Type B pancreatic cell (in vitro differentiated cells): Measurements from ENCODE around the gene LTF. TPM values are rescaled to one million over a fixed set of nuclear protein-coding genes. Genes with fewer than 3 reads are reported as not detected.

ENCODE experiments used
- DNase-seq: peaks from one replicate; pipeline ENCODE4 v3.0.0; 2021; ENCODE audit warnings: mixed read lengths; ENCODE audit not compliant: unreplicated experiment; ENCODE audit errors: extremely low spot score
- H3K27ac Mint-ChIP-seq: 2 replicates; pipeline ENCODE4 v1.8.0; 2021; ENCODE audit warnings: mild to moderate bottlenecking, mixed read lengths
- H3K27me3 Mint-ChIP-seq: 2 replicates; pipeline ENCODE4 v1.8.0; 2021; ENCODE audit warnings: mixed read lengths
- H3K36me3 Mint-ChIP-seq: 2 replicates; pipeline ENCODE4 v1.8.0; 2021; ENCODE audit warnings: mixed read lengths
- H3K4me1 Mint-ChIP-seq: one replicate; pipeline ENCODE4 v1.8.0; 2021; ENCODE audit warnings: mixed read lengths; ENCODE audit not compliant: unreplicated experiment
- H3K4me3 Mint-ChIP-seq: 2 replicates; pipeline ENCODE4 v1.8.0; 2021; ENCODE audit warnings: mild to moderate bottlenecking, mixed read lengths
- H3K9me3 Mint-ChIP-seq: 2 replicates; pipeline ENCODE4 v1.8.0; 2021; ENCODE audit warnings: mixed read lengths
- total RNA-seq: library from RNA; stranded (reverse); gene quantifications from 2 replicates; pipeline ENCODE4 v1.2.1, GENCODE V29; 2021; ENCODE audit warnings: low replicate concordance
- TF ChIP-seq, protein P1 (sequence below): fragments of 200-600 bp; sonication (generic); conservative IDR thresholded peaks from 2 replicates; pipeline ENCODE4 v1.5.0; 2021; ENCODE audit warnings: antibody characterized with exemption, mild to moderate bottlenecking

Gene LTF
- total RNA-seq, 1 donor from 2014 or later = not detected

GRCh38 chr3:46420931-46421330 lies 43.8 kb downstream of the LTF start:
- H3K36me3 Mint-ChIP-seq = no peaks in the 10 kb centered on the region
- H3K4me1 Mint-ChIP-seq = peaks cover 5% of the 10 kb centered on the region
- H3K9me3 Mint-ChIP-seq = no peaks in the 10 kb centered on the region
- H3K27me3 Mint-ChIP-seq = no peaks in the 10 kb centered on the region
- DNase-seq = no peak
- TF ChIP-seq, protein P1, sequence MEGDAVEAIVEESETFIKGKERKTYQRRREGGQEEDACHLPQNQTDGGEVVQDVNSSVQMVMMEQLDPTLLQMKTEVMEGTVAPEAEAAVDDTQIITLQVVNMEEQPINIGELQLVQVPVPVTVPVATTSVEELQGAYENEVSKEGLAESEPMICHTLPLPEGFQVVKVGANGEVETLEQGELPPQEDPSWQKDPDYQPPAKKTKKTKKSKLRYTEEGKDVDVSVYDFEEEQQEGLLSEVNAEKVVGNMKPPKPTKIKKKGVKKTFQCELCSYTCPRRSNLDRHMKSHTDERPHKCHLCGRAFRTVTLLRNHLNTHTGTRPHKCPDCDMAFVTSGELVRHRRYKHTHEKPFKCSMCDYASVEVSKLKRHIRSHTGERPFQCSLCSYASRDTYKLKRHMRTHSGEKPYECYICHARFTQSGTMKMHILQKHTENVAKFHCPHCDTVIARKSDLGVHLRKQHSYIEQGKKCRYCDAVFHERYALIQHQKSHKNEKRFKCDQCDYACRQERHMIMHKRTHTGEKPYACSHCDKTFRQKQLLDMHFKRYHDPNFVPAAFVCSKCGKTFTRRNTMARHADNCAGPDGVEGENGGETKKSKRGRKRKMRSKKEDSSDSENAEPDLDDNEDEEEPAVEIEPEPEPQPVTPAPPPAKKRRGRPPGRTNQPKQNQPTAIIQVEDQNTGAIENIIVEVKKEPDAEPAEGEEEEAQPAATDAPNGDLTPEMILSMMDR = no peak
- no peak overlapping the region for H3K27ac Mint-ChIP-seq
- H3K4me3 Mint-ChIP-seq = no peak overlapping the region

- Mint-ChIP-seq H3K27me3 (no peaks in the 10 kb centered on the region), H3K4me1 (peaks cover 9% of the 10 kb centered on the region), H3K4me3 (no peak overlapping the region), H3K9me3 (no peaks in the 10 kb centered on the region), H3K36me3 (no peaks in the 10 kb centered on the region), H3K27ac (no peak overlapping the region)
- no peak for DNase-seq
- TF ChIP-seq, protein P1 = no peak
Observed at GRCh38 chr3:46419816-46420215, 44.9 kb downstream of the LTF start.

GRCh38 chr3:46417841-46418611 lies 46.7 kb downstream of the LTF start:
- DNase-seq = no peak
- H3K4me3 Mint-ChIP-seq = no peak overlapping the region
- TF ChIP-seq, protein P1 = no peak
- no peak overlapping the region for H3K27ac Mint-ChIP-seq
- H3K9me3 Mint-ChIP-seq = no peaks in the 10 kb centered on the region
- H3K36me3 Mint-ChIP-seq = no peaks in the 10 kb centered on the region
- H3K4me1 Mint-ChIP-seq = peaks cover 9% of the 10 kb centered on the region
- no peaks in the 10 kb centered on the region for H3K27me3 Mint-ChIP-seq

GRCh38 chr3:46416811-46417510 lies 47.7 kb downstream of the LTF start:
- no peaks in the 10 kb centered on the region for H3K27me3 Mint-ChIP-seq
- TF ChIP-seq, protein P1 = no peak
- no peak overlapping the region for H3K4me3 Mint-ChIP-seq
- H3K9me3 Mint-ChIP-seq = no peaks in the 10 kb centered on the region
- H3K36me3 Mint-ChIP-seq = no peaks in the 10 kb centered on the region
- peaks cover 9% of the 10 kb centered on the region for H3K4me1 Mint-ChIP-seq
- H3K27ac Mint-ChIP-seq = no peak overlapping the region
- DNase-seq = no peak

- DNase-seq = no peak
- H3K27ac Mint-ChIP-seq = peak overlapping the region; percentile 1
- no peaks in the 10 kb centered on the region for H3K27me3 Mint-ChIP-seq
- peaks cover 9% of the 10 kb centered on the region for H3K4me1 Mint-ChIP-seq
- H3K36me3 Mint-ChIP-seq = no peaks in the 10 kb centered on the region
- no peaks in the 10 kb centered on the region for H3K9me3 Mint-ChIP-seq
- no peak overlapping the region for H3K4me3 Mint-ChIP-seq
- TF ChIP-seq, protein P1 = no peak
Observed at GRCh38 chr3:46416125-46416810, 48.4 kb downstream of the LTF start.
